Measurements from ENCODE around the gene USP3.
"Not testable (repeated sequence)": the region's sequence is repeated elsewhere in the genome, so short reads cannot be mapped to it uniquely, and the experiment has no call there.

Gene USP3

GRCh38 chr15:63513728-63514127, 9.3 kb downstream of the USP3 start:
- DNase-seq (ENCODE audit: low read depth), result no peak

DNA sequence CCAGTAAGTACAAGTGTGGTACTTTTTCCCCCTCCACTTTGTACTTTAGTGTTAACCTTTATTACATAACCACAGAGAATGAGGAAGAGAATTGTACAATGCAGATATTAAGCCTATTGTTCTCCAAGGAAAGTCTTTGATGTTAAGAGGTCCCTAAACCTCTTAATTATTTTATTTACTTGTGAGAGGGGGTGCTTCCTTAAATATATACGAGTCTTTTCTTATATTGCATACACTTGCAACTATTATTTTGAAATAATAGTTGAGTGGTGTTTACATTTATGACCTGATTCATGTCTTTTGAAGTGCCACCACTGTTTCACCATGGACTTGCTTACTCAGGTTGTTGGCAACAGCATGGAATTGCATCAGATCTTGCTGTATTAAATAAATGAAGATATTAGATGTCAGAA, 10.1 kb downstream of the USP3 start:
- DNase-seq (ENCODE audit: low read depth), result no peak

DNA sequence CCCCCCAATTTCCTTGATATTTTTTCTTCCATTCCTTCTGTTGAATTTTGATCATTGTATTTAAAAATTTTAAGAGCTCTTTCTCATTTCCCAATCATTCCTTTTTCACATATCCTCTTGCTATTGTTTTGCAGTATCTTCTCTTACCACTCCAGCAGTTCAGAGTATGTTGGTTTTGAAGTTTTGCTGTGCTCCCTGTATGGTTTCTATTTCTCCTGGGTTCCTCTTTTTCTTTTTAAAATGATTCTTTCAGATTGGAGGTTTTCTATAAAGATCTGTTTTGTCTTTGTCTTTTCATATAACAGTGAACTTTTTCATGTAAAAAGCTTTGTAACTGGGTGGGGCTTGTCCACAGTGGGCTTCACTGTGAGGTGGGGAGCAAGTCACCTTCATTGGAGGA, 12.8 kb downstream of the USP3 start:
- no peak for DNase-seq (ENCODE audit: low read depth)

GRCh38 chr15:63517628-63518027, 13.2 kb downstream of the USP3 start:
- no peak for DNase-seq (ENCODE audit: low read depth)

DNA sequence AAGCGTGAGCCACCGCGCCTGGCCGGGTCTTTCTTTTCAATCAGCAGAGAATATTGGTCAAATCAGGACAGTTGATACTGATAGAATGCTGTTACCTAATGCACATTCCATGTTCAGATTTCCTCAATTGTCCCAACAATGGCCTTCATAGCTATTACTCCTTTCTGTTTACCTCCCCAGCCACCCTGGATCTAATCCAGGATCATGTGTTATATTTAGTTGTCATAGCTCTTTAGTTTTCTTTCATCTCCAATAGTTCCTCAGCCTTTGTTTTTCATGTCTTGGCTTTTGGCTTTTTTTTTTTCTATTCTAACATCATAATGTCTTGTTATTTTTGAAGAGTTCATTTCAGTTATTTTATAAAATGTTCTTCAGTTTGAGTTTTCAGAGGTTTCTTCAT, 14.6 kb downstream of the USP3 start:
- DNase-seq (ENCODE audit: low read depth), result no peak

GRCh38 chr15:63519548-63520178, 15.3 kb downstream of the USP3 start:
- DNase-seq (ENCODE audit: low read depth), result no peak

- DNase-seq (ENCODE audit: low read depth), result not testable (repeated sequence)
Observed at GRCh38 chr15:63520462-63520861, 16.1 kb downstream of the USP3 start.

DNA sequence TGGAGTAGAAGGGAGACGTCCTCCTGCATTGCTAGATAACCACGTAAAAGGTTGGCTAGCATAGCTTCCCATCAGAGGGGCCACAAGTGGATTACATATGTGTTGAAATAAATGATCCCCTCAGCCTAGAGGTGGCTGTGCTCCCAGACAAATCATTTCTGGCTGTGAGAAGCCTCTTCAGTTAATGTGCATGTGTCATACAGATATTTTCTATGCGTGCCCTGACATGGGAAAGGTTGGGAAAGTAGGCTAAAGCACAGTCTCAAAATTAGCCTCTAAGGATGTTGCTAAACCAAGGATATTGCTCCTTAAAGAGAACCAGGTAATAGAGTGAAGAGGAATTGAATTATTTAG, 17.8 kb downstream of the USP3 start:
- DNase-seq (ENCODE audit: low read depth), result no peak

- DNase-seq (ENCODE audit: low read depth), result no peak
Observed at GRCh38 chr15:63523306-63523990, 19.1 kb downstream of the USP3 start.

GRCh38 chr15:63524316-63525015, 20.1 kb downstream of the USP3 start:
- DNase-seq (ENCODE audit: low read depth), result no peak

GRCh38 chr15:63526401-63526800, 22.0 kb downstream of the USP3 start:
- DNase-seq (ENCODE audit: low read depth), result no peak

DNA sequence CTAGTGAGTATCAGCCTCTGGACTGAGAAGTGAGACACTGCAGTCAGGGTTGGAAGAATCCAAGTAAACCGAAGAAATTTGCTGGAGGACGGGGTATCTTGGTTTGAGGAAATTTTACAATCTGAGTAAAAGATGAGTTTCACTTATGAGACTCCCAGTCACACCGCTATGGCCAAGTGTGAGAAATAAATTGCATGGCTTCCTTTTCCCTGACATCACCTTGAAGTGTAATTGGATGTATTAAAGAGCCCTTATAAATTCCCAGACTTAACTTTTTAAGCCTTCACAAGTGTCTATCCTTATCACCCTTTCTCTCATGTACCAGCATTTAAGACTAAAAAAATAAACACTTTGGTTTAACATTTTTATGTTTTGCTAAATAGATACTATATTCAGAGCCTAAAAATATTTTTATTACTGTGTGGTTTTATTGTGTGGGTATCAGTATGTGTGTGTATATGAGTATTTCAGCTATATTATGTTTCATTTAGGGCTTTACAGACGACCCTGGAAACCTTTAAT, 23.8 kb downstream of the USP3 start:
- no peak for DNase-seq (ENCODE audit: low read depth)

GRCh38 chr15:63530235-63530634, 25.8 kb downstream of the USP3 start:
- DNase-seq (ENCODE audit: low read depth), result no peak

GRCh38 chr15:63530752-63531299, 26.4 kb downstream of the USP3 start:
- no peak for DNase-seq (ENCODE audit: low read depth)

DNA sequence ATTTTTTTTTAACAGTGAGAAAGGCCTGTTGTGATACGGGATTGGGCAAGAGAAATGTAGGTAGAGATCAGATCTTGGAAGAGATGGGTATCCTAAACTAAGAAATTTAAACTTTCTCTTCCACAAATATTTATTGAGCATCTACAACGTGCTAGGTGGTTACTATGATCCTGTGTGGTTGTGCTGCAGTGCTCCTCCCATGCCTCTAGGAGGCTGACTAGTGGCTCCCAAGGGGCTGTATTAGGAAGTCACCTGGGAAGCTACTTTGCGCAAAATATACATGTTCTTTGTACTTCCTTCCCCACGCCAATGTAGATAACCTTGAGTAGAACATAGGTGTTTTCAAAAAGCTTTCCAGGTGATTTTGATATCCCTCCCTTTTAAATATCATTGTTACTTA, 27.2 kb downstream of the USP3 start:
- no peak for DNase-seq (ENCODE audit: low read depth)

- DNase-seq (ENCODE audit: low read depth), result no peak
Observed at GRCh38 chr15:63532307-63532744, 27.9 kb downstream of the USP3 start.

DNA sequence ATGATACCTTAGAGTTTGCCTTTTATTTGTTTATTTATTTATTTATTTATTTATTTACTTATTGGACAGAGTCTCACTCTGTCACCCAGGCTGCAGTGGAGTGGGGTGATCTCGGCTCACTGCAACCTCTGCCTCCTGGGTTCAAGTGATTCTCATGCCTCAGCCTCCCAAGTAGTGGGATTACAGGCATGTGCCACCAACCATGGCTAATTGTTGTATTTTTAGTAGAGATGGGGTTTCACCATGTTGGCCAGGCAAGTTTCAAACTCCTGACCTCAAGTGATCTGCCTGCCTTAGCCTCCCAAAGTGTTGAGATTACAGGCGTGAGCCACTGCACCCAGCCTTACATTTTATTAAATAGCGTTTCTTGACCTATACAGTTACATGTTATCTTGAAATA, 30.5 kb downstream of the USP3 start:
- not testable (repeated sequence) for DNase-seq (ENCODE audit: low read depth)

DNA sequence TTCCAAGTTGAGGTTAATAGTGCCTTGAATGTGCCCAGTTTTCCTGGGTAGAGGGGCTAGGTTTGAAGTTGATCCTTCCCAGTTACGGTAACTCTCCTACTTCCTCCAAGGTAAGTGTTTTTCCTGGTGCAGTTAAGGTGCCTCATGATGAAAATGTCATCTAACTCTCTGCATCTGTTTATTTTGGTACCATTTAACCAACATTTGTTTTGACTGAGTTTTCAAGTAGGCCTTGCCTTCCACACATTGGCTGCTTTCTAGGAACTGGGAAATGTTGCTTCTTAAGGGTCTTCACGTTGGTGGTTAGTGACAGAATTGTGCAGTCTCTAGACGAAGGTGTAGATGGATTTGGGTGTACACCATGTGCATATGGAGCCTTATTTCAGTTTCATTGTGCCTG, 31.3 kb downstream of the USP3 start:
- no peak for DNase-seq (ENCODE audit: low read depth)

DNA sequence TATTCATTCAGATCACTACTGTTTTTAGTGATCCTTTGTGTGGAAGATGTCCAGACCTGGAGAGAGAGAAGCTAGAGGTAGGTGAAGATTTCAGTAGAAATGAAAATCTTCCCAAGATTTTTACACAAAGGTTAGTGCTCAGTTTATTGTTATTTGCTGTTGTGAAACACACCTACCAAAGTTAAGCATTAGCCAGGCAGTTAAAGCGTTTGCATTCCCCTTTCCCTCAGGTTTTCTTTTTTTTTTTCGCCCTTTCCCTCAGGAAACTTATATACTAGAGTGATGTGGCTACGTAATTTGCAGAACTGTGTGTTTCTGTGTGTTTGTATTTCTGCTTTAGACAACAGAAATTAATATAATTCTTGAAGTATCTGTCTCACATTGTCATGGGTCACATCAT, 34.5 kb downstream of the USP3 start:
- DNase-seq (ENCODE audit: low read depth), result no peak

DNA sequence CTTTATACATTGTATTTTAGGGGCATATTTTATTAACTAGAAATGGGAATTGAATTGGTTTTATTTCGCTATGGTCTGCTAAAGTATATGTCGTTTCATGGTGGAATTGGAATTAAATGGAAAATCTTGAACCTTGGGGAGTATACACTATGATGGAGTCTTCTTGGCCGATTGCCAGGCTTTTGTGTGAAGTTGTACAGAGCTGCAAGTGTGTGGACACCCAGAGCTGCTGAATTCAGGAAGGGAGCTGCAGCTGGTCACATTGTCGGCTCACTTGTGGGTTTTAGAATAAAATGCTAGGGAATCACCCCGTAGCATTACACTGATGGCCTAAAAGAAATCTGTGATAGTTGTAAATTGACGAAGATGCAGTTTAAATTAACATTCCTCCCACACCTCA, 35.1 kb downstream of the USP3 start:
- DNase-seq (ENCODE audit: low read depth), result no peak

GRCh38 chr15:63539998-63540397, 35.6 kb downstream of the USP3 start:
- DNase-seq (ENCODE audit: low read depth), result no peak

DNA sequence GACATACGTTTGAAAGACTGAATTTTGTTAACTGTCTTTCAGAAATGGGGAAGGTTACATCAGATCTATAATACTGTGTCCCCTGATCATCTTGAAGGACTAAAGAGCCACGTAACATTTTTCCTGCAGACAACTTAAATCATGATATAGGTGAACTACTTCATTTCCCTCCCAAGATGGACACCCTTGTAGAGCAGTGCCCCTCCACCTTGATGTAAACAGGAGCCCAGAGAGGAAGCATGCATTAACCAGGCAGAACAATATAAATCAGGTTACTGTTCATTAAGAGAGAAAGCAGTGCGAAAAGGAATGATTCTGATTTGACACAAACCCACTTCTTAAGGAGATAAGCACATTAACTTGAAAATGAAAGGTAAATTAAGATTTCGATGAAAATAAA, 36.1 kb downstream of the USP3 start:
- no peak for DNase-seq (ENCODE audit: low read depth)
